HL-60 (cell line): ENCODE data around the gene AFF3.

Experiments
- DNase-seq, 2 experiments: peaks; one replicate each; pipeline ENCODE4 v3.0.0-alpha.2; 2010 to 2020; ENCODE audit warnings: low read depth in 1 of 2, low spot score in 1 of 2
- H3K27ac ChIP-seq: fragments of 250-450 bp; sonication (Bioruptor Pico); replicated peaks from 2 replicates; pipeline ENCODE4 v1.5.1; 2020; ENCODE audit warnings: mild to moderate bottlenecking, moderate library complexity
- H3K27me3 ChIP-seq: fragments of 250-450 bp; sonication (Bioruptor Pico); 2 replicates; pipeline ENCODE4 v1.5.1; 2021; ENCODE audit warnings: mild to moderate bottlenecking, moderate library complexity; ENCODE audit not compliant: insufficient read depth, poor library complexity, severe bottlenecking
- H3K4me3 ChIP-seq: replicated peaks from 2 replicates; pipeline ENCODE4 v1.5.1; 2011; ENCODE audit warnings: mild to moderate bottlenecking, control low read depth, low read length; ENCODE audit not compliant: insufficient read depth
- CTCF ChIP-seq: IDR thresholded peaks from one replicate; pipeline ENCODE4 v1.5.1; 2011; ENCODE audit warnings: low read length, control low read depth, inconsistent platforms; ENCODE audit not compliant: insufficient read depth
- GABPA ChIP-seq: IDR thresholded peaks from 2 replicates; pipeline ENCODE4 v1.6.1; 2012; ENCODE audit warnings: low read depth
- POLR2AphosphoS5 ChIP-seq: IDR thresholded peaks from 2 replicates; pipeline ENCODE4 v1.6.1; 2012; ENCODE audit warnings: low read depth
- REST ChIP-seq: IDR thresholded peaks from 2 replicates; pipeline ENCODE4 v1.6.1; 2012; ENCODE audit warnings: low read depth; ENCODE audit not compliant: insufficient replicate concordance
- SPI1 ChIP-seq: IDR thresholded peaks from 2 replicates; pipeline ENCODE4 v1.6.1; 2012; ENCODE audit warnings: low read depth, mild to moderate bottlenecking, borderline replicate concordance

The AFF3 gene

GRCh38 chr2:99571954-99572353 is 570.4 kb downstream of the AFF3 start:
- Histone ChIP-seq H3K27ac (no peak overlapping the region), H3K4me3 (no peak overlapping the region), H3K27me3 (no peaks in the 10 kb centered on the region)
- no peak for TF ChIP-seq REST
- TF ChIP-seq SPI1, result no peak
- no peak for TF ChIP-seq POLR2AphosphoS5
- no peak for TF ChIP-seq GABPA
- no peak for TF ChIP-seq CTCF
- no peak for DNase-seq

- Histone ChIP-seq H3K27me3 (no peaks in the 10 kb centered on the region), H3K27ac (no peak overlapping the region), H3K4me3 (no peak overlapping the region)
- TF ChIP-seq REST, result no peak
- no peak for TF ChIP-seq POLR2AphosphoS5
- TF ChIP-seq GABPA, result no peak
- no peak for TF ChIP-seq SPI1
- no peak for TF ChIP-seq CTCF
- DNase-seq, result no peak
These were observed 570.9 kb downstream of the AFF3 start for GRCh38 chr2:99571533-99571932.

GRCh38 chr2:99571021-99571420 is 571.4 kb downstream of the AFF3 start:
- H3K27me3 ChIP-seq, result no peaks in the 10 kb centered on the region
- TF ChIP-seq POLR2AphosphoS5, result no peak
- no peak for TF ChIP-seq SPI1
- no peak for TF ChIP-seq GABPA
- no peak for TF ChIP-seq REST
- TF ChIP-seq CTCF, result no peak
- no peak overlapping the region for H3K27ac ChIP-seq
- no peak overlapping the region for H3K4me3 ChIP-seq
- no peak for DNase-seq
